Sciatic nerve (tissue), 2 donors: Measurements from ENCODE around the gene DZIP3. TPM values are rescaled to one million over a fixed set of nuclear protein-coding genes. Genes with fewer than 3 reads are reported as not detected.
A peak's percentile ranks its signal among the peaks of the same experiment; 100 is the strongest.
"Not testable (repeated sequence)": the region's sequence is repeated elsewhere in the genome, so short reads cannot be mapped to it uniquely, and the experiment has no call there.

Experiments used
- ATAC-seq: fragments of 200-7000 bp; cut with Tn5 transposase; one replicate; pipeline ENCODE4 v1.9.1; 2020; ENCODE audit warnings: mild to moderate bottlenecking, moderate library complexity
- DNase-seq: peaks from one replicate; pipeline ENCODE4 v3.0.0-alpha.2; 2020; ENCODE audit warnings: low spot score
- intact Hi-C: fragments of 100-400 bp; cut with DNase I; formaldehyde crosslinking; loops from one replicate; pipeline ENCODE4 v1.14.2; 2022
- total RNA-seq: library from RNA; stranded (reverse); fragmentation: NEBNext Ultra II Directional; extraction: Animal tissue kit (Norgen Biotek cat#: 25700); gene quantifications from one replicate; pipeline ENCODE4 v1.2.1, GENCODE V29; 2021
- donor health status: DM: no; HTN: no; CAD: no.
- donor health status: DM: no; HTN: no; CAD: no.

Gene DZIP3
- total RNA-seq, 1 donor from 2014 or later = 19.8 TPM

GRCh38 chr3:108590460-108590859, 938 bp downstream of the DZIP3 start:
- no peak for ATAC-seq

GRCh38 chr3:108595321-108595720, 5.8 kb downstream of the DZIP3 start:
- intact Hi-C loops = no loop called here
- ATAC-seq (no peak), DNase-seq (no peak)

More at GRCh38 chr3:108590460-108590859, 938 bp downstream of the DZIP3 start:
- intact Hi-C loops = no loop called here
- DNase-seq = no peak

- intact Hi-C loops = no loop called here
- DNase-seq (no peak), ATAC-seq (no peak)
Measured at GRCh38 chr3:108598375-108598774, 8.9 kb downstream of the DZIP3 start.

GRCh38 chr3:108599677-108600409, 10.3 kb downstream of the DZIP3 start:
- no peak for DNase-seq
- intact Hi-C loops = no loop called here
- ATAC-seq = no peak

- intact Hi-C loops = no loop called here
- DNase-seq = no peak
- ATAC-seq = no peak
Measured at GRCh38 chr3:108602249-108602934, 12.9 kb downstream of the DZIP3 start.

DNA sequence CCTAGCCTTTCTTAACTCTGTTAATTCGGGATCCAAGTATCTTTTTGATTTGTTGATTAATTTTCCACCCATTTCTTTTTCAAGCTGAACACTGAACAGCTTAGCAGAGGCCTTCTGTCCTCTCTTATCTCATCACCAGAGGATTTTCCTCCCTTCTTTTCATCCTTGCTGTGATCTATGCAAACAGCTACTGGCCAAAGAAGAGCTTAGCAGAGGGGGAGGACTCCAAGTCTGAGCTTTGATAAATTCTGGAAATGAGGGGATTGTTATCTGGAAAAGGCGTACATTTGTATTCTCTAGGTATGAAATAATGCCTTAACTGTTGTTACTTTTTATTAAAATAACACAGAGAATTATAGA, 13.4 kb downstream of the DZIP3 start:
- no peak for DNase-seq
- intact Hi-C loops = no loop called here
- no peak for ATAC-seq

GRCh38 chr3:108603691-108604090, 14.2 kb downstream of the DZIP3 start:
- ATAC-seq = no peak
- intact Hi-C loops = no loop called here

GRCh38 chr3:108605028-108605427, 15.5 kb downstream of the DZIP3 start:
- ATAC-seq = no peak
- intact Hi-C loops = no loop called here
- no peak for DNase-seq

More at GRCh38 chr3:108603691-108604090, 14.2 kb downstream of the DZIP3 start:
- DNase-seq = no peak

GRCh38 chr3:108605491-108605890, 16.0 kb downstream of the DZIP3 start:
- intact Hi-C loops = no loop called here
- ATAC-seq (no peak), DNase-seq (no peak)

DNA sequence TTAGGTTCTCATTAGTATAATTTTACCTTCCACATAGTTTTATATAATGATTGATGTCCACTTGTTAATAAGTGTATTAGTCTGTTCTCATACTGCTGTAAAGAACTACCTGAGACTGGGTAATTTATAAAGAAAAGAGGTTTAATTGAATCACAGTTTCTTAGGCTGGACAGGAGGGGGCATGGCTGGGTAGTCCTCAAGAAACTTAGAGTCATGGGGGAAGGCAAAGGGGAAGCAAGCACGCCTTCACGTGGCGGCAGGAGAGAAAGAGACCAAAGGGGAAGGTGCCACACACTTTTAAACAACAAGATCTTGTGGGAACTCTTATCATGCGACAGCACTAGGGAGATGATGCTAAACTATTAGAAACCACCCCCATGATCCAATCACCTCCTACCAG, 19.2 kb downstream of the DZIP3 start:
- DNase-seq (no peak), ATAC-seq (no peak)
- intact Hi-C loops = no loop called here

- intact Hi-C loops = no loop called here
- ATAC-seq = no peak
- no peak for DNase-seq
Measured at GRCh38 chr3:108610651-108611050, 21.1 kb downstream of the DZIP3 start.

DNA sequence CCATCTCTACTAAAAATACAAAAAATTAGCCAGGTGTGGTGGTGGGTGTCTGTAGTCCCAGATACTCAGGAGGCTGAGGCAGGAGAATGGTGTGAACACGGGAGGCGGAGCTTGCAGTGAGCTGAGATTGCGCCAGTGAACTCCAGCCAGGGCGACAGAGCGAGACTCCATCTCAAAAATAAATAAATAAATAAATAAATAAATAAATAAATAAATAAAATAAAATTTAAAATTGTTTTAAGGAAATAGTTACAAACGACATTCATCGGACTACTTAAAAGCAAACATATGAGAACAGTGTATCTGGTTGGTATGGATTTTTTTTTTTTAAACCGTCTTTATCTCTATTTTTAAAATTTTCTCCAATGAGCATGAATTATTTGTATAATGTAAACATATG, 26.6 kb downstream of the DZIP3 start:
- intact Hi-C loops, ATAC-seq, DNase-seq: not testable (repeated sequence)

DNA sequence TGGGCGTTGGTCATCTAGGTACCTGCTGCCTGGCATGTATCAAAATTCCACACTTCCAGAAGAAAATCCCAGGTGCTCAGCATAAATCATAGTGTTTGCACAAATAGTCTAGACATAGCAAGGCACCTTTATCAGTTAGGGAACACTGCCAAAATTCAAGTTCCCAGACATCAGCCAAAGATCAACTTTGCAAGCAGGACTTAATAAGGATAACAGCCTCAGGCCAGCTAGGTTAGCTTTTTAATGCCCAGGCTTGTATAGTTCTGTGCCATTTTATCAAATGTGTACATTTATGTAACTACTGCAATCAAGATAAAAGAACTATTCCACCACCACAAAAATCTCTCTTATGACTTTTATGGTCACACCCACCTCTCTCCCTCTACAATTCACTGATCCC, 30.7 kb downstream of the DZIP3 start:
- intact Hi-C loops = no loop called here
- DNase-seq (no peak), ATAC-seq (no peak)

DNA sequence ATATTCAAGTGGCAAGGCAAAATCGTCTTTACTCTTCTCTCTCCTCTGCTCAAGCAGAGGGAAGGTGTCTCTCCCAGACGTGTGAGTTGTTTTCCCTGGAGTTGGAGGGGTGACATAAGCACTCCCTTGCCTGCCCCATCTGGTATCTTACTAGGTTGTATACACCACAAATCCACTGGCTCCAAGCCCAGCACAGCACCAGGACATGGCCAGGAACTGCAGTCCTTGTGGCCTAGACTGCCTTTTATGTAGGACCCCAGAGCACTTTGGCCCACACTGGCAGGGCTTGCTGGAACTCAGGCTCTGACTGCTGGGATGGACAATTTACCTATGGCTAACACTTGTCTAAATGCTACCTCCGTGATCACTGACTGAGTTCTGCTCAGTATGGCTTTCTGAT, 34.0 kb downstream of the DZIP3 start:
- intact Hi-C loops = no loop called here
- no peak for DNase-seq
- no peak for ATAC-seq

- DNase-seq (no peak), ATAC-seq (no peak)
- intact Hi-C loops = no loop called here
Measured at GRCh38 chr3:108629974-108630373, 40.5 kb downstream of the DZIP3 start.

GRCh38 chr3:108642526-108642925, 53.0 kb downstream of the DZIP3 start:
- intact Hi-C loops = no loop called here
- no peak for DNase-seq
- no peak for ATAC-seq

GRCh38 chr3:108645364-108645763, 55.8 kb downstream of the DZIP3 start:
- DNase-seq (no peak), ATAC-seq (no peak)
- intact Hi-C loops = no loop called here

GRCh38 chr3:108655664-108656063, 66.1 kb downstream of the DZIP3 start:
- peak; percentile 30 for DNase-seq
- ATAC-seq, intact Hi-C loops: not testable (repeated sequence)

DNA sequence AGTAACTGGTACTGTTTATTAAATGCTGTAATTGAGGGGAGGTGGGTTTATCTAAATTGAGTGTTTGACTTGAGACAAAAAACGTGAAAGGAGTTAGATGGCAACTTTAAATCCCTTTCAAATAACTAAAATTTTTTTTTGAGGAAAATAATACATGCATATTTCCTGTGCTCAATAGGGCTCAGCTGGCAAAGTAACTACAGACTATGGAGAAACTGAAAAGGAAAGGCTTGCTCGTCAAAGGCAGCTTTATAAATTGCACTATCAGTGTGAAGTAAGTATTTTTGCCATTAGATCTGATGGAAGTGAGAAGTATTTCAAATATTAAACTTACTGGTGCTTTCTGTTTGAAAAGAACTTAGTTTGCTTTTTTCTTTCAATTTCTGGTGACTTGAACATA, 72.2 kb downstream of the DZIP3 start:
- ATAC-seq (peak; percentile 36), DNase-seq (no peak)
- intact Hi-C loops = no loop called here

DNA sequence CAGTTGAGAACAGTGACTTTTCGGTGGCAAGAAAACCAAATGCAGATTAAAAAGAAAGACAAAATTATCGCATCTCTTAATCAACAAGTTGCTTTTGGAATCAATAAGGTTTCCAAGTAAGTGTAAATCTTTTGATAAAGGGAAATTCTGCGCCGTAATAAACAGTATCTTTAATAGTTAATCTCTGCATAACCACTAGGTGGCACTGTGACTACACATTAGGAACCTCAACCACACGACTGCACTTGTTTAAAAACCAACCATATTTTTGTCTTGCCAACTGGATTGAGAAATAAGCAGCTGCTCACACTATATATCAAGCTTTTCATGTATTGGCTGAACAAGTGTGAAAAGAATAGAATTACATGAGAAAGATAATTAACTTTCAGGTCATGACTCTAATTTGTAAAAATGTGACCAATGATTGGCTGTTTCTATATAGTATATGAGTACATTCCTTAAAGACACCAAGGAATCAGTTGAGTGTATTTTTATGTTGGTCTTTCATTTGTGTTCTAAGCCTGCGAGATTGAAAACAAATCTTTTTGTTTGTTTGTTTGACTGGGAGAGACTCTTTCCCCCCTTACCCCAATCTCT, 72.7 kb downstream of the DZIP3 start:
- no peak for DNase-seq
- ATAC-seq = peak; percentile 82
- intact Hi-C loops = no loop called here
